CD4-positive, alpha-beta T cell treated with Interleukin-6 at 100 ng/mL for 8 hours (primary cell): ENCODE measurements around the gene UAP1.

ENCODE experiments used
- DNase-seq: peaks from one replicate; pipeline ENCODE4 v3.0.0-alpha.2; 2020; ENCODE audit warnings: mixed read lengths, low spot score

Gene UAP1

GRCh38 chr1:162561616-162562469 is at the start of gene UAP1:
Gene UAP1, plus strand, starts transcription at chr1:162561722. Its CDS starts 4,347 bp downstream, at chr1:162566069.
- peak; percentile 1 for DNase-seq

DNA sequence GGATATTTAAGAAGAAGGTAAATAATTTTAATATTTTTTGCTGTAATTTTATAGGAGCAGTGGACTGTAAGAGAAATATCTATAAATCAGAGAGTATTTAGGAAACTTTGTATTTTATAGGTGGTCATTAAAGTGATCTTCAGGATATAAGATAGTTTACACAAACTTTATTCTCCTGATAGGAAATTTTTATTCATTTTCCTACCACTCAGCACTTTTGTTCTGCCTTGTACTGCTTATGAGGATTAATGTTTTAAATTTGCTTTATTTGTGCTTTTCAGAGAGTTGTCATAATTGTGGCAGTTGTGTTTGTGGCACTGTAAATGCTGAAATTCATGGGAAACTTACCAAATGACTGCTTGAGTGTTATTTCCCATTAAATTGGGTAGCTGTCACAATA is 34.2 kb upstream of the UAP1 start:
- DNase-seq = no peak

- no peak for DNase-seq
Observed at GRCh38 chr1:162530307-162530987, 31.1 kb upstream of the UAP1 start.

GRCh38 chr1:162530988-162531319 is 30.6 kb upstream of the UAP1 start:
- no peak for DNase-seq

GRCh38 chr1:162535501-162535900 is 26.0 kb upstream of the UAP1 start:
- DNase-seq = no peak

DNA sequence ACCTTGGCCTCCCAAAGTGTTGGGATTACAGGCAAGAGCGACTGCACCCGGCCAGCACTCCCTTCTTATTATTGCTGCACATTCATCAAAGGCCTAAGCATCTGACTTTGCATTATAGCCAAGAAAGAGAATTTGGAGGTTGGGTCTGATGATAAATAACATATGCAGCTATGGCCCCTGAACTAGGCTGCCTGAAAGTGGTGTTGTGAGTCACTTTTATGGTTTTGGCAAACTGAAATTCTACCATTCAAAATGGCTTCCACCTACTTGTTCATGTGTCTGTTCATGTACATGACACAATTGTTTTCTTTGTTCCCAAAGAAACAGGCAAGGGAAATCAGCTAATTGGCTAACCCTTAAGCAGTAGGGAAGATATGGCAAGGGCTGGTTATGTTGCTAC is 25.0 kb upstream of the UAP1 start:
- no peak for DNase-seq

DNA sequence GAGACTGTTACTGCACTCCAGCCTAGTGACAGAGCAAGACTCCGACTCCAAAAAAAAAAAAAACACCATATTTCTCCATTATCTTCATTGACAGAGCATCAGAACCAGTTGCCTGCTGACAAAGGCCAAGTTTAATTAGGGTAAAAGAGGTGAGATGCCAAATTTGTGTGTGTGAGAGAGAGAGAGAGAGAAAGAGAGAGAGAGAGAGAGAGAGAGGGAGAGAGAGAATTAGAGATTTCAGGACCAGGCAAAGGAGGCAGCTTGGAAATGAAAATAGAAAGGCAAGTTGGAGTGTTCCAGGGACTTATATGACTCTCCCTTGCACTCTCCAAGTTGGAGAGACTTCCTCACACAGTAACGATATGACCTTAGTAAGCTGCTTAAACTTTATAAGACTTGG is 24.3 kb upstream of the UAP1 start:
- DNase-seq = no peak

GRCh38 chr1:162538815-162539431 is 22.6 kb upstream of the UAP1 start:
- no peak for DNase-seq

- DNase-seq = no peak
Observed at GRCh38 chr1:162541619-162542141, 19.8 kb upstream of the UAP1 start.

DNA sequence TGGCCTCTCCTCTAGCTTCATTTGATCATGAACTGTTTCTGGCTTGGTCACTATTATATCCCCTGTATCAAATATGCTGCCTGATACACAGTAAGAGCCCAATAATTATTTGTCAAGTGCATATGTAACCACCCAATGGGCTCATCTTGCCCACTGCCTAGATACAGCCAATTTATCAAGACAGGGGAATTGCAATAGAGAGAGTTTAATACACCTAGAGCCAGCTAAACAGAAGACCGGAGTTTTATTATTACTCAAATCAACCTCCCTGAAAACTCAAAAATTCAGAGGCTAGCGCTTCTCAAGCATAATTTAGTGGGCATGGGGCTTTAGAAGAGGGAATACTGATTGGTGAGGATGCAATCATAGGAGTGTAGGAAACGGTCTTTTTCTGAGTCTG is 18.3 kb upstream of the UAP1 start:
- DNase-seq = no peak

GRCh38 chr1:162548170-162548569 is 13.4 kb upstream of the UAP1 start:
- no peak for DNase-seq

GRCh38 chr1:162549001-162549400 is 12.5 kb upstream of the UAP1 start:
- no peak for DNase-seq

DNA sequence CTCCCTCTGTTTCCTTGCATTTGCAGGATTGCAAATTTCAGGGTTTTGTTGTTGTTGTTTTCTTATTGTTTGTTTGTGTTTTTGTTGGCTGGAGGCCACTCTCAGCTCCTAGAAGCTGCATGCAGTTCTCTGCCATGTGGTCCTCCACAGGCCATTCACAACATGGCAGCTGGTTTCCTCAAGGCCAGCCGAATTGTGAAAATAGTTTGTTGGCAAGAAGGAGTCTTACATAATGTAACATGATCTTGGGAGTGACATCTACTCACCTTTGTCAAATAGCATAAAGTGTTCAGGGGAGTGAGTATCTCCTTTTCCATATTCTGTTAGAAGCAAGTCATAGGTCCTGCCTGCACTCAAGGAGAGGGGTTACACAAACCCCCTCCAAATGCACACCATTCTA is 10.6 kb upstream of the UAP1 start:
- no peak for DNase-seq

DNA sequence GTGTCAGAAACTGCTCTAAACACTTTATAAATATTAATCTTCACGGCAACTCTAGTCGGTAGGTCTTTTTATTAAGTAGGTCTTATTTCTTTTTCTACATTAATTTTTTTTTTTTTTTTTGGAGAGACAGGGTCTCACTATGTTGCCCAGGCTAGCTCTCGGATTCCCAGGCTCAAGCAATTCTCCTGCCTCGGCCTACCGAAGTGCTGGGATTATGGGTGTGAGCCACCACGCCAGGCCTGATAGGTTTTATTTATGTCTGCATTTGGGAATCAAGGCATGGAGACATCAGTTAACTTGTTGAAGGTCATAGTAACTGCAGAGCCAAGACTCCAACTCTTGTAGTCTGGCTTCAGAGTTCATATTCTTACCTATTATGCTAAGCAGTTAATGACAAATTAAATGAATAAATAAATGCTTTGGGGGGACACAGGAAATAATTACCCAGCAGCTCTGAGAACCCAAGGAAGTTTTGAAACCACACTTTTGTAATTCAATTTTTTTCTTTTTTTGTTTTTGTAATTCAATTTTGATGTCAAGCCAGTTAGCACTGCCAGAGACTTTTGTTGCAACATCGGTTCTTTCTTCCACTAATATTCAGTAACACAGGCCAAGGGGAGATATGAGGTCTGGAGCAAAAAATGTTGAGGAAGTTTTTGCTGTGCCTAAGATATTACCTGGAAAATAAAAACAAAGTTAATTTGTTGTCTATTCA is 9.4 kb upstream of the UAP1 start:
- no peak for DNase-seq

DNA sequence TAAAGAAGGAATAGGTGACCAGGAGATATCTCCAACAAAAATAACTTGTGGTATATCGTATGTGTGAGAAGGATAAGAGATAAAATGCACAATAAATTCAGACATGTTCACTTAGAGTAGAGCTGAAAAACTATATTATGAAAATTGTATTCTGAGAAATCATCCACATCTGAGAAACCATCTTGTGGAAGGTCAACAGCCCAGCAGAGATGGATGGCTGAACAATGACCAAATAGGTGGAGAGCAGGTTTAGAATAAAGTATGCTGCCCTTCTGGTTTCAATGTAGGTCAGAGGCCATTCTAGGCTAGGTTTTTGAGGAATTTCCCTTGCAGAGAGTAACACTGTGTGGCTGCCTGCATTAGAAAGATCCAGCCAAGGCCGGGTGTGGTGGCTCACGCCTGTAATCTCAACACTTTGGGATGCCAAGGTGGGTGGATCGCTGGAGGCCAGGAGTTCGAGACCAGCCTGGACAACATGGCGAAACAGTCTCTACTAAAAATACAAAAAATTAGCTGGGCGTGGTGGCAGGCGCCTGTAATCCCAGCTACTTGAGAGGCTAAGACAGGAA is 8.8 kb upstream of the UAP1 start:
- no peak for DNase-seq

GRCh38 chr1:162554258-162554657 is 7.3 kb upstream of the UAP1 start:
- DNase-seq = no peak

GRCh38 chr1:162557536-162557935 is 4.0 kb upstream of the UAP1 start:
- DNase-seq = no peak

DNA sequence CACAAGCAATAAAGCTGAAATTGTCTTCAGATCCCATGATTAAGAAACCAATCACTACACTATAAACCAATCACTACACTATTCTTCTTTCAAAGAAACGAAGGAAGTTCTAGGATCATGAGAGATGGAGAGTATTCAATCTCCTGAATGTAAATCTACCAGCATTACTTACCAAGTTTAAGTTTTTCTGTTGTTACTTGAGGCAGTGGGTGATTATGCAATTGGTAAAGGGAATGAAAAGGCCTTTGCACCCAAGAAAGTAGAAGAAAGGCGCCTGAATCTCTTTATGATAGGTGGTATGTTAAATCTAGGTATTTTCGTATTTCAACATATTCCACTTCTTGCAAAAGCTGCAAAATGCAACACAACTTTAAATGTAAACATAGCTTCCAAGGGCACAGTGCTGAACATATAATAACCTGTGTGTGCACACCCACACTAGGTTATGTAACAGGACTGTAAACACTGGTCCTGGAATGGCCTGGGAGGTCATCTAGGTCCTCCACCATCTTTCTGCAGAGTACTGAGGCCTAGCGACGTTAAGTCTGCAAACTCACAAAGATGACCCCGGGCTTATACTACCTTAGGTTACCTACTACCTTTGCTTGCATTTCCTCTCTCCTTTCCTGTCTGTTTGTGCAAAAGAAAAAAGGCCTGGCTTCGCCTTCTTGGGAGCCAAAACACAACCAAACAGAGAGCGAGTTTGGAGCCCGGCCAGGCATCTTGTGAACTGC is 1.1 kb upstream of the UAP1 start:
- DNase-seq = no peak

DNA sequence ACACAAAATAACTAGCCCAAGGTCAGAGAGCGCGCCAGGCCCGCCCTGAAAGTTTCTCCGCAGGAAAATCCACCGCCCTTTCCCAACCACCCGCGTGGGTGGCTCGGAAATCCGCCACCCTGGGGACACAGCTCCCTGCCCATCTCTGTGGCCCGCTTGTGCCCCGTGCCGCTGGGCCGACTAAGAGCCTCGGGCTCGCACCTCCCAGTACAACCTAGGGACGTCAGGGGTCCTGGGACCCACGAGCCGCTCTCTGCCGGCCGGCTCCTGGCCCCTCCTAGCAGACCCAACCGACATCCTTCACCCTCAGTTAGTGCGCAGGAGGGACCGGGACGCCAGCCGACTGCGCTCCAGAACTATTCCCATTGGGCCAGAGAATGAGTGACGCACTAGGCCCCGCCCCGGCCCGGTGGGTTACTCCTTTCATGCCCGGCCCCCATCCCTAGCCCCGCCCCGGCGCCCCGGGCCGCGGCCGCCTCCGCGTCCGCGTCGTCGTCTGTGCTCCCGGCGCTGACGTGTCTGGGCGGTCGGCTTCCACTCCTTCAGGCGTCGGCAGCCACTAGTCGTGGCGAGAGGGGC is 396 bp upstream of the UAP1 start:
- peak; percentile 97 for DNase-seq

GRCh38 chr1:162562470-162562828 is 927 bp downstream of the UAP1 start:
- DNase-seq = no peak

DNA sequence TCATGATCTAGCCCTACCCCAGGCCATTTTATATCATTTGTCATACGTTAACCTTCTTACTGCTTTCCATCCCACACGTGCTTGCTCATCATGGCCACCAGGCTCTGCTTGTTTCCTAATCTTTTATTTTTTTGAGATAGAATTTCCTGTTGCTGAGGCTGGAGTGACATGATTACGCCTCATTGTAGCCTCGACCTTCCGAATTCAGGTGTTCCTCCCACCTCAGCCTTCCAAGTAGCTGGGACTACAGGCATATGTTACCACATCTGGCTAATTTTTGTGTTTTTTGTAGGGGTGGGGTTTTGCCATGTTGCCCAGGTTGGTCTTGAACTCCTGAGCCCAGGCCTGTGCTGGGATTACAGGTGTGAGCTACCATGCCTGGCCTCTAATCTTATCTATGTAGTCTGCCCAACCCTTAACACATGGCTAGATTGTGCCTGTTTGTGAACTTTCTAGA is 3.3 kb downstream of the UAP1 start:
- no peak for DNase-seq
